ENCODE data around the gene UPF2.

Gene UPF2

DNA sequence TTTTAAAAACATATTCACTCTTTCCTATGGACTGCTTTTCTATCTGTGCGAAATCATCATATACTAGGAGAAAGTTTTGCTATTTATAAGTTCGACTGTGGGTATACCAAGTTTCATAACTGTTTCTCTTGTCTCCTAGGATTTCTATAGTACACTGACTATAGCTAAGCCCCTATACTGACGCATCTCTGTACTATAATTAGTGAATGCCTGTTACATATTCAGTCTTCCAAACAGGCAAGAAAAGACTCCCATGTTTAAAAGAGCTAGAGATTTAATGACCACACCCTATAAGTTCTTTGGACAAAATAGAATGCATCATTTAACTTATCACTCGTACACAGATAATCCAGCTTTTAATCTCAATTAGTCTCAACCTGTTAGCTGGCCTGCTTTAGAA is 80.8 kb downstream of the UPF2 start:
- TF ChIP-seq, protein P1, sequence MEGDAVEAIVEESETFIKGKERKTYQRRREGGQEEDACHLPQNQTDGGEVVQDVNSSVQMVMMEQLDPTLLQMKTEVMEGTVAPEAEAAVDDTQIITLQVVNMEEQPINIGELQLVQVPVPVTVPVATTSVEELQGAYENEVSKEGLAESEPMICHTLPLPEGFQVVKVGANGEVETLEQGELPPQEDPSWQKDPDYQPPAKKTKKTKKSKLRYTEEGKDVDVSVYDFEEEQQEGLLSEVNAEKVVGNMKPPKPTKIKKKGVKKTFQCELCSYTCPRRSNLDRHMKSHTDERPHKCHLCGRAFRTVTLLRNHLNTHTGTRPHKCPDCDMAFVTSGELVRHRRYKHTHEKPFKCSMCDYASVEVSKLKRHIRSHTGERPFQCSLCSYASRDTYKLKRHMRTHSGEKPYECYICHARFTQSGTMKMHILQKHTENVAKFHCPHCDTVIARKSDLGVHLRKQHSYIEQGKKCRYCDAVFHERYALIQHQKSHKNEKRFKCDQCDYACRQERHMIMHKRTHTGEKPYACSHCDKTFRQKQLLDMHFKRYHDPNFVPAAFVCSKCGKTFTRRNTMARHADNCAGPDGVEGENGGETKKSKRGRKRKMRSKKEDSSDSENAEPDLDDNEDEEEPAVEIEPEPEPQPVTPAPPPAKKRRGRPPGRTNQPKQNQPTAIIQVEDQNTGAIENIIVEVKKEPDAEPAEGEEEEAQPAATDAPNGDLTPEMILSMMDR (IDR thresholded peaks at IDR 0.05; ENCODE audit: low read depth, low read length) = no peak
- peaks cover 33% of the 10 kb centered on the region for H3K36me3 ChIP-seq
- no peak for DNase-seq
- no peaks in the 10 kb centered on the region for H3K27me3 ChIP-seq
- H3K4me1 ChIP-seq = no peaks in the 10 kb centered on the region
- no peaks in the 10 kb centered on the region for H3K9me3 ChIP-seq
- no peak overlapping the region for H3K4me3 ChIP-seq (ENCODE audit: low read depth, low read length)

DNA sequence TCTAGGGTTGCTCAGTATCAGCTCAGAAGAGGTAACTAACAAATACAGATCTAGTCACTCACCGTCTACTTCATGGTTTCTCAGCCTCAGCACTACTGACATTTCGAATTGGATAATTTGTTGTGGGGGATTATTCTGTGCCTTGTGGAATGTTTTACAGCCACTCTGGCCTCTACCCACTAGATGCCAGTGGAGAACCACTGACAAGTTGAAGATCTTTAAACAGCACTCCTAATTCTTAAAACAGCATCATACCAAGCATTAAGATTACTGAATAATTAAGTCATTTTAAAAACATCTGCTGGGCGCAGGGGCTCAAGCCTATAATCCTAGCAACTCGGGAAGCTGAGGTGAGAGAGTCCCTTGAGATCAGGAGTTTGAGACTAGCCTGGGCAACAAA is 82.6 kb downstream of the UPF2 start:
- Histone ChIP-seq H3K9me3 (no peaks in the 10 kb centered on the region), H3K4me1 (no peaks in the 10 kb centered on the region), H3K27me3 (no peaks in the 10 kb centered on the region), H3K36me3 (peaks cover 27% of the 10 kb centered on the region), H3K4me3 (ENCODE audit: low read depth, low read length) (no peak overlapping the region)
- DNase-seq = no peak
- TF ChIP-seq, protein P1 (IDR thresholded peaks at IDR 0.05; ENCODE audit: low read depth, low read length) = no peak

DNA sequence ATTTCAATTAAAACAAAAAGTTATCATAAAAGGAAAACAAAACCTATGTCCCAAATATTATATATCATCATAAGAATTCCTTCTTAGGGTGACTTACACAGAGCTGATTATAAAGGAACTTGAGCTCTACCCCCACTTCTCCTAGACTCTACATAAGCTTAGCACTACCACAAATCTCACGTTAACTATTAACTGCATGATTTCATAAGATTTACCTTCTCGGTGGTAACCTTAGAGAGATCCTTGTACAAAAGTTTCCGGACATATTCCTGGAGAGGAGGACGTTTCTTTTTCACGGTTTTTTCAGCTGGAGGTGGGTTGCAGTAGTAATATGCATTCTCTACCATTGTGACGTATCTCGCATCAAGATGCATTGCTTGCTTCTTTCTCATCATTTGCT is 83.7 kb downstream of the UPF2 start:
- Histone ChIP-seq H3K36me3 (peaks cover 28% of the 10 kb centered on the region), H3K4me1 (no peaks in the 10 kb centered on the region)
- TF ChIP-seq, protein P1 (IDR thresholded peaks at IDR 0.05; ENCODE audit: low read depth, low read length) = no peak

DNA sequence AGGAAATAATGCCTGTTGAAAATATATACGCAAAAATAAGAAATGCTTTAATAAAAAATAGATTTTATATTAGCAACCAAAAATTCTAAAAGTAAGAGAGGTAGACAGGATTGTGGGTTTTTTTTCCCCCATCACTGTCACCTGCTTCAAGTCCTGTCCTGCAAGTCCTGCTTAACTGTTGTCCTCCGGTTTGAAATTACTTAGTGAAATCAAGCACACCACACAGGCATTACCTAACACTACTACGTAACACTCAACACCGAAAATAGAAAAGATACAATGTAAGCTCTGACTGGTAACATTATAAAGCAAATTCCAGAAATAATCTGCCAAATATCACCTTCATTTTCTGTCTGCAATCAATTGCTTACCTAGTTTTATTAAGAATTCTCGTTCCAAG is 90.9 kb downstream of the UPF2 start:
- H3K27me3 ChIP-seq = no peaks in the 10 kb centered on the region
- no peaks in the 10 kb centered on the region for H3K9me3 ChIP-seq
- no peak for DNase-seq
- no peaks in the 10 kb centered on the region for H3K4me1 ChIP-seq
- H3K36me3 ChIP-seq = peaks cover 15% of the 10 kb centered on the region
- H3K4me3 ChIP-seq (ENCODE audit: low read depth, low read length) = no peak overlapping the region
- TF ChIP-seq, protein P1 (IDR thresholded peaks at IDR 0.05; ENCODE audit: low read depth, low read length) = no peak

More for the DNA sequence above, 83.7 kb downstream of the UPF2 start:
- Histone ChIP-seq H3K4me3 (ENCODE audit: low read depth, low read length) (no peak overlapping the region), H3K27me3 (no peaks in the 10 kb centered on the region), H3K9me3 (no peaks in the 10 kb centered on the region)
- DNase-seq = no peak

DNA sequence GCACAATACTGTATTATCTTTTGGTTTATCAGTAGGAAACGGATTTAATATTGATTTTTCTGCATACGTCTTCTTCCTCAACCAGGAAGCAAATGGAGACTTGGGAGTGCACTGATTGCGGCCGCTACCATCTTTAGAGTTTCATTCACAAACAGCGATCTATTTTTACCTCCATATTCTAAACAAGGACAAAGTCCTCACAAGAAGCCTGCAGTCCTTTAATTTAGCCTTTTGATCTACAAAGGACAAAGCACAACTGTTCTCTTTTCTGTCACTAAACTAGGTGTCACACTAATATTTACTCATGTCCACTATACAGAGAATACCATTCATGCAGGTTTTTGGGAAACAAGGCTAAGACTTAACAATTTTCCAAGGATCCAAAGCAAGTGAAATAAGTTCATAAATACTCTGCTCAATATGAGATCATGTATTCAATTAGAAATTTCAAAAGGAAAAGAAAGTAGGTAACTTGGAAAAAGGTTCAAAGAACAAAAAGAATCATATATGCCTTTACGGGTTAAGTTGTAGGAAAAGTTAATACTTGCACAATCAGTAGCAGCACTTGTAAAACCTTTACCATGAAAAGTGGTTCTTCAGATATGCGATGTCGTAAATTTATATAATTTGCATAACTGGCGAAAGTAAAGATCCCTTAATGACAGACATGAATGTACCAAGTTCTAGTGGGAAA is 92.1 kb downstream of the UPF2 start:
- Histone ChIP-seq H3K27me3 (no peaks in the 10 kb centered on the region), H3K4me3 (ENCODE audit: low read depth, low read length) (no peak overlapping the region), H3K9me3 (no peaks in the 10 kb centered on the region), H3K36me3 (peaks cover 15% of the 10 kb centered on the region), H3K4me1 (no peaks in the 10 kb centered on the region)
- TF ChIP-seq, protein P1 (IDR thresholded peaks at IDR 0.05; ENCODE audit: low read depth, low read length) = no peak
- DNase-seq = no peak

DNA sequence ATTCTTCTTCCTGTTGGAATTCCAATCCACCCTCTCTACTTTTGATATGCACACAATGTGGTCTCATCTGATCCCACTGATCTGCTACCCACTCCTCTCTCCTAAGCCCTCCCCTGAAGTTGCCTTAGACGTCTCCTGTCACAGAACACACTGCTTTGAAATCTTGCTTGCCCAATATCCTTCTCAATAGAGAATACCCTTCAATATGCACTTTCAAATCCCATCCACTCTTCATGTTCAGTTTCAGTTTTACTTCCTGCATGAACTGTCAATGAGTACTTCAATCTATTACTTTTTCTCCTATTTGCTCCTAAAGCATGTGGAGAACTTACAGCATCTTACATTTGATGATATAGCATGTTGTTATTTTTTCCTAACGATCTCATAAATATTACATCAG is 93.5 kb downstream of the UPF2 start:
- H3K4me3 ChIP-seq (ENCODE audit: low read depth, low read length) = no peak overlapping the region
- no peaks in the 10 kb centered on the region for H3K9me3 ChIP-seq
- no peaks in the 10 kb centered on the region for H3K27me3 ChIP-seq
- DNase-seq = no peak
- TF ChIP-seq, protein P1 (IDR thresholded peaks at IDR 0.05; ENCODE audit: low read depth, low read length) = no peak
- H3K36me3 ChIP-seq = peaks cover 13% of the 10 kb centered on the region
- H3K4me1 ChIP-seq = no peaks in the 10 kb centered on the region
